GM13977 (cell line): ENCODE results near the gene HIVEP2.

Experiments used
- DNase-seq: peaks from one replicate; pipeline ENCODE4 v3.0.0; 2012; ENCODE audit warnings: low spot score
- in situ Hi-C: fragments of 300-500 bp; cut with MboI; formaldehyde crosslinking; loops from one replicate; pipeline ENCODE4 v1.12.0; 2022; ENCODE audit warnings: low sequenced_read_pairs, low pct_unique_long_range_greater_than_20kb, mixed read lengths, inconsistent platforms; ENCODE audit not compliant: unreplicated experiment
- TF ChIP-seq, protein P1 (sequence below): IDR thresholded peaks from 2 replicates; pipeline ENCODE4 v1.5.1; 2012; ENCODE audit warnings: mild to moderate bottlenecking, control low read depth; ENCODE audit not compliant: insufficient read depth; ENCODE audit errors: extremely low read depth, missing control alignments

HIVEP2 gene

DNA sequence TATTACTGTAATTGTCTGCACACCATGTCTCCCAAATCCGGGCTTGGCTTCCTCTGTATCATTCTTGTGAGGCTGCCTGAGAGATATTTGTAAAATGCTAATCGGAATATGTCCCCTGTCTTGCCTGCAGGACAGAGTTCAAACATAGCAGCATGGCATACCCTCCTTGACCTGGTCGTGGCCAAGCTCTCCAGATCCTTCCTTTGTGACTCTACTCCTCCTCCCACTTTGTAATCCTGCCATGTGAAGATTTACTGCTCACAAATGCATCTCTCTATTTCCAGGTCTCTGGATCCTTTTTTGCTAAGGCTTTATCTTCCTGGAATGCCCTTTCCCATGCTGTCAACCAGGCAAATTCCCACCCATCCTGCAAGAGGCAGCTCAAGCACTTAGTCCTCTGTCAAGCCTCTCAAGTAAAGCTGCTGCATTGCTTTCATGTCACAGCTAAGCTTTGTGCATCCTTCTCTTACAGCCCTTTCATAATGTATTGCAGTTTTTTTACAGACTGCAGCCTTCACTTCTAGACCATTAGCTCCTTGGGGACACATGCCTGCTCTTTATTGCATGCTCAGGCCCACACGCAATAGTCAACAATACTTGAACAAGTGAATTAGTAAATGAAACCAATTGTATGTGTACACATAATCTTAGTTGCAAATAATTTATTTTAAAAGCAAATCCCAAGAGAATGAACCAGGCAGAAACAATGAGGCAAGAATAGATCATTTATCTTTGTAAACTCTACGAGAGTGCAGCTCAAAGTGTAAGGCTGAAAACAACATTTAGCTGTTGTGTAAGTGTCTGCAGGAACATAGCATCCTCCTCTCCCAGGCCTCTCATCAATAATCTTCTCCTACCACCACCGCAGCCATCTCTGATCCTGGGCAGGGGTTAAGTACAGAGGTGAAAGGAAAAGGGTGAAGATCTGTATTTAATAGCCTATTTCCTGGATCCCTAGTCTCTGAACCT, 45.8 kb downstream of the HIVEP2 start:
- no peak for DNase-seq
- TF ChIP-seq, protein P1, sequence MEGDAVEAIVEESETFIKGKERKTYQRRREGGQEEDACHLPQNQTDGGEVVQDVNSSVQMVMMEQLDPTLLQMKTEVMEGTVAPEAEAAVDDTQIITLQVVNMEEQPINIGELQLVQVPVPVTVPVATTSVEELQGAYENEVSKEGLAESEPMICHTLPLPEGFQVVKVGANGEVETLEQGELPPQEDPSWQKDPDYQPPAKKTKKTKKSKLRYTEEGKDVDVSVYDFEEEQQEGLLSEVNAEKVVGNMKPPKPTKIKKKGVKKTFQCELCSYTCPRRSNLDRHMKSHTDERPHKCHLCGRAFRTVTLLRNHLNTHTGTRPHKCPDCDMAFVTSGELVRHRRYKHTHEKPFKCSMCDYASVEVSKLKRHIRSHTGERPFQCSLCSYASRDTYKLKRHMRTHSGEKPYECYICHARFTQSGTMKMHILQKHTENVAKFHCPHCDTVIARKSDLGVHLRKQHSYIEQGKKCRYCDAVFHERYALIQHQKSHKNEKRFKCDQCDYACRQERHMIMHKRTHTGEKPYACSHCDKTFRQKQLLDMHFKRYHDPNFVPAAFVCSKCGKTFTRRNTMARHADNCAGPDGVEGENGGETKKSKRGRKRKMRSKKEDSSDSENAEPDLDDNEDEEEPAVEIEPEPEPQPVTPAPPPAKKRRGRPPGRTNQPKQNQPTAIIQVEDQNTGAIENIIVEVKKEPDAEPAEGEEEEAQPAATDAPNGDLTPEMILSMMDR = no peak
- in situ Hi-C loops = no loop called here

DNA sequence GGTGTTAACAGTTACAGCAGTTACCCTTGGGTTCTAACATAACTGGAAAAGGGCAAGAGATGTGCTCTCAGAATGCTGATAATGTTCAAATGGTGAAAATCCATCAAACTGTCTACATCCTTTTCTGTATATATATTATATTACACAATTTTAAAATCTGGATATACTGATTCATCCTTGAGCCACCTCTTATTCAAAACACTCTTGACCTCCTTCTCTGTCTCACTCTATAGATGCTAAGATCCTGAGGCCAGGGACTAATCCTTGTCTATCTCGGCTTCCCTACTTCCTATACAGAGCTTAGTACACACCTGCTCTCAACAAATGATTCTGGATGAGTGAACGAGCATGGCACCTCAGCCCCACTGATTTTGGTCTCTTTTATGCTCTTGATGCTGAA, 47.3 kb downstream of the HIVEP2 start:
- no peak for DNase-seq
- in situ Hi-C loops = no loop called here
- TF ChIP-seq, protein P1 = no peak

DNA sequence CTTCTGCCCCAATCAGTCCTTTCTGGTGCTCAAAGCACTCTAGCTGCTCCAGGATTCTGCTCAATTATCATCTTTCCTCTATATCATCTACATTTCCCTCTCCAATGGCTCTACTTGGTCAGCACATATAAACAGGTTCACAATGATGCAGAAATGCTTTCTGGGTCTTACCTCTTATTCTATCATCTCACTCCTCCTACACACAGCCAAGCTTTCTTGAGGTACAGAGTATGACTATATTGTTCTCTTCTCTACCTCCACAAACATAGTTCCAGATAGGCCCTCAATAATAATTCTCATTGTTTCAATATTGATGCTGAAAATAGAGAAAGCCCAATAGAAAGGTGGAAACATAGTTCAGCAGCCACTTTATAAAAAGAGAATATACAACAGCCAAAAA, 48.2 kb downstream of the HIVEP2 start:
- DNase-seq = no peak
- TF ChIP-seq, protein P1 = no peak
- in situ Hi-C loops = no loop called here

DNA sequence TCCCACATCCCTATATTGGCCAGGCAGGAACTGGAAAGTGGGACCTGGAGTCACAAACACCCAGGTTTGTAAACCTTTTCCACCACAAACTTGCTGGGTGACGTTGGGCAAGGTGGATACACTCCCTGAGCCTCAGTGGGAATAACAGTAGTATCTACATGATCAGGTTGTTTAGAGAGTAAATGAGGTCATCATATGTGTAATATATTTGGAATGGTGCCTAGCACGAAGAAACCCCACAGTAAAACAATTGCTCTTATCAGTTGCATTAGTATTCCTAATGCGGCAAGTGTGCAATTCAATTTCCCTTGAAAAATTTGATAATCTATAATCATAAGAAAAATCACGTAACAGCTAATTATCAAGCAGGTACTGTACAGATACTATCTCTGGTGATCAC, 51.9 kb downstream of the HIVEP2 start:
- TF ChIP-seq, protein P1 = no peak
- DNase-seq = no peak
- in situ Hi-C loops = no loop called here

DNA sequence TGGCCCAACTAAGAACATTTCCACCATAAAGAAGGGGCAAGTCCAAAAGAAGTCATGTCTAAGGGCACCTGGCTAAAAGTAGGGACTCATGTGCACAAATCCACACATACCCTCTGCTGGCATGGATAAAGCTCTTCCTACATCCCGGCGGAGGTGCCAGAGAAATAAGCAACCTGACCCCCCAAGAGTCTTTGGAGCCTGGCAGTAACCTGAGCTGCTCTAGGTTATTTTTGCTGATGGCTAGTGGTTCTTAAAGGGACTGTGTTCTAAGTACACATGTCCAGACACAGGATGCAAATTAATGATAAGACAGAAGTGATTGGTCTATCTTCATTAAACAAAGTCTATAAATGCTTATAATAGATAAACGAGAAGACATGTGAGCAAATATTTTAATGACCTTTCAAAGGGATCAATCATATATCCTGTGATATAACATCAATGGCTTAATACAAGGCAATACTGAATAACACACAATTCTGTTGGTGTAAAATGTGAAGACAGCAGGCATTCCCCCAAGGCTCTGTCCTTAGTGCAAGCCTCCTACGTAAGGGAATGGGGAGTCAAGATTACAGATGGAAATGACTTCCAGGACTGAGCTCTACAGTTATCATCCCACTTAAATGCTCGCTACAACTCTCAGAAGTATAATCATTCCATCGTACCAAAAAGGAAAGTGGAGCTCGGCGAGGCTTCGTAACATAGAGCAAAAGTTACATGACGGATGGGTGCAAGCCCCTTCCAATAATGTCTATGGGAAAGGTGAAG, 52.5 kb downstream of the HIVEP2 start:
- DNase-seq = no peak
- in situ Hi-C loops = no loop called here
- TF ChIP-seq, protein P1 = no peak

DNA sequence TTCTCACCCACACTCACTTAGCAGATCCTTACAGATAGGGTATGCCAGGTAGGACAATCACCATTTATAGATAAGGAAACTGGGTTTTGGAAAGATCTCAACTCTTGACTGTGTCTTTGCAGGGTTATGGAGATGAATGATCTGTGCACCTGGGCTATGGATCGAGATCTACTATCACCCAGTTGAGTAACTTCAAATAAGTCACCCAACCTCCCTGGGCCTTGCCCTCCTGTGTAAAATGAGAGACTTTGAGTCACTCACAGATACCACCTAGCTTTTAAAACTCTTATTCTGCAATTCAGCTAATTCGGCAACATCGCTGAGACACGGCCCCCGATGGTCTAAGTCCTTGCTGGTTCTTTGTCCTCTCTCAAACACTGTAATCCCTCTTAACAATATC, 53.5 kb downstream of the HIVEP2 start:
- in situ Hi-C loops = no loop called here
- TF ChIP-seq, protein P1 = no peak
- DNase-seq = no peak
